Nephron progenitor cell (in vitro differentiated cells): ENCODE data around the gene USH2A.

ENCODE experiments used
- DNase-seq: peaks from one replicate; pipeline ENCODE4 v3.0.0; 2021
- H3K27ac Mint-ChIP-seq: 2 replicates; pipeline ENCODE4 v1.8.0; 2021; ENCODE audit warnings: mild to moderate bottlenecking, moderate library complexity, mixed read lengths
- H3K27me3 Mint-ChIP-seq: 2 replicates; pipeline ENCODE4 v1.8.0; 2021; ENCODE audit warnings: mild to moderate bottlenecking, low read depth, mixed read lengths; ENCODE audit not compliant: poor library complexity
- H3K36me3 Mint-ChIP-seq: 2 replicates; pipeline ENCODE4 v1.8.0; 2021; ENCODE audit warnings: low read depth, mixed read lengths
- H3K4me1 Mint-ChIP-seq: 2 replicates; pipeline ENCODE4 v1.8.0; 2021; ENCODE audit warnings: mixed read lengths
- H3K4me3 Mint-ChIP-seq: 2 replicates; pipeline ENCODE4 v1.8.0; 2021; ENCODE audit warnings: mild to moderate bottlenecking, moderate library complexity, mixed read lengths
- H3K9me3 Mint-ChIP-seq: 2 replicates; pipeline ENCODE4 v1.8.0; 2021; ENCODE audit warnings: mild to moderate bottlenecking, moderate library complexity, mixed read lengths
- TF ChIP-seq, protein P1 (sequence below): fragments of 200-600 bp; sonication (generic); IDR thresholded peaks from 2 replicates; pipeline ENCODE4 v1.5.0; 2021; ENCODE audit warnings: antibody characterized with exemption

The USH2A gene

DNA sequence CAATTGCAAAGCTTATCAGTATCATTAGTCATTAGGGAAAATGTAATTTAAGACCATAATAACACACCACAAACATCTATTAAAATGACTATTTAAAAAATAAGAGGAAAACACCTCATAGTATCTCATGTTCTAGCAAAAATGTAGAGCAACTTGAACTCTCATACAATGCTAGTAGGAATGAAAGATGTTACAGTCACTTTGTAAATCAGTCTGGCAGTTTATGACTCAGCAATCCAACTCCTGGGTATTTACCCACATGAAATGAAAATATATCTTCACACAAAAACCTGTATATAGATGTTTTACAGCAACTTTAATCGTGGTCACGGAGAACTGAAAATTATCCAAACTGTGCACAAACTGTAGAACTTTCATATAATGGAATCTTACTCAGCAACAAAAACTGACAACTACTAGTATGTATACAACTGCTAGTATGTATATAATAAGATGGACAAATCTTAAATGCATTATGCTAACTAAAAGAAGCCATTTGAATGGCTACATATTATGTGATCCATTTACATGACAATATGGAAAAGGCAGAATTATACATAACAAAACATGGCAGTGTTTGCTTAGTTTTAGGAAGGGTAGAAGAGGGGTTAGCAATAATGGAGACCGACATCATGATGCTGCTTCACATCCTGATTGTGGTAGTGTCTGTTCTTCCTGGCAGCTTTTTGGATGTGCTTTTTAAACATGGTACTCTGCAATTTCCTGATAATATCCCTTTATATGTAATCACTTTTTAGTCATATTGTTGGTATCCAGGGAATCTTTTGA is 589.1 kb downstream of the USH2A start:
- DNase-seq = no peak
- H3K27me3 Mint-ChIP-seq = no peaks in the 10 kb centered on the region
- no peak overlapping the region for H3K27ac Mint-ChIP-seq

GRCh38 chr1:215830226-215830810 is 592.9 kb downstream of the USH2A start:
- H3K4me1 Mint-ChIP-seq = no peaks in the 10 kb centered on the region
- H3K4me3 Mint-ChIP-seq = no peak overlapping the region
- no peaks in the 10 kb centered on the region for H3K27me3 Mint-ChIP-seq
- H3K36me3 Mint-ChIP-seq = no peaks in the 10 kb centered on the region
- TF ChIP-seq, protein P1, sequence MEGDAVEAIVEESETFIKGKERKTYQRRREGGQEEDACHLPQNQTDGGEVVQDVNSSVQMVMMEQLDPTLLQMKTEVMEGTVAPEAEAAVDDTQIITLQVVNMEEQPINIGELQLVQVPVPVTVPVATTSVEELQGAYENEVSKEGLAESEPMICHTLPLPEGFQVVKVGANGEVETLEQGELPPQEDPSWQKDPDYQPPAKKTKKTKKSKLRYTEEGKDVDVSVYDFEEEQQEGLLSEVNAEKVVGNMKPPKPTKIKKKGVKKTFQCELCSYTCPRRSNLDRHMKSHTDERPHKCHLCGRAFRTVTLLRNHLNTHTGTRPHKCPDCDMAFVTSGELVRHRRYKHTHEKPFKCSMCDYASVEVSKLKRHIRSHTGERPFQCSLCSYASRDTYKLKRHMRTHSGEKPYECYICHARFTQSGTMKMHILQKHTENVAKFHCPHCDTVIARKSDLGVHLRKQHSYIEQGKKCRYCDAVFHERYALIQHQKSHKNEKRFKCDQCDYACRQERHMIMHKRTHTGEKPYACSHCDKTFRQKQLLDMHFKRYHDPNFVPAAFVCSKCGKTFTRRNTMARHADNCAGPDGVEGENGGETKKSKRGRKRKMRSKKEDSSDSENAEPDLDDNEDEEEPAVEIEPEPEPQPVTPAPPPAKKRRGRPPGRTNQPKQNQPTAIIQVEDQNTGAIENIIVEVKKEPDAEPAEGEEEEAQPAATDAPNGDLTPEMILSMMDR = no peak
- no peak for DNase-seq
- peaks cover 29% of the 10 kb centered on the region for H3K9me3 Mint-ChIP-seq
- no peak overlapping the region for H3K27ac Mint-ChIP-seq

More for the DNA sequence above, 589.1 kb downstream of the USH2A start:
- no peaks in the 10 kb centered on the region for H3K4me1 Mint-ChIP-seq
- H3K9me3 Mint-ChIP-seq = peaks cover 29% of the 10 kb centered on the region
- TF ChIP-seq, protein P1 = no peak
- no peaks in the 10 kb centered on the region for H3K36me3 Mint-ChIP-seq
- no peak overlapping the region for H3K4me3 Mint-ChIP-seq

- H3K4me3 Mint-ChIP-seq = no peak overlapping the region
- H3K4me1 Mint-ChIP-seq = no peaks in the 10 kb centered on the region
- H3K9me3 Mint-ChIP-seq = peaks cover 16% of the 10 kb centered on the region
- no peak for DNase-seq
- H3K27ac Mint-ChIP-seq = no peak overlapping the region
- TF ChIP-seq, protein P1 = no peak
- no peaks in the 10 kb centered on the region for H3K36me3 Mint-ChIP-seq
- H3K27me3 Mint-ChIP-seq = peaks cover 8% of the 10 kb centered on the region
Observed at GRCh38 chr1:215825056-215825455, 598.2 kb downstream of the USH2A start.

- Mint-ChIP-seq H3K4me3 (no peak overlapping the region), H3K4me1 (no peaks in the 10 kb centered on the region), H3K9me3 (peaks cover 10% of the 10 kb centered on the region), H3K36me3 (no peaks in the 10 kb centered on the region), H3K27me3 (peaks cover 8% of the 10 kb centered on the region), H3K27ac (no peak overlapping the region)
- TF ChIP-seq, protein P1 = no peak
- no peak for DNase-seq
Observed at GRCh38 chr1:215824245-215824644, 599.0 kb downstream of the USH2A start.

GRCh38 chr1:215819114-215819513 is 604.1 kb downstream of the USH2A start:
- Mint-ChIP-seq H3K36me3 (no peaks in the 10 kb centered on the region), H3K27me3 (peaks cover 6% of the 10 kb centered on the region), H3K9me3 (peaks cover 8% of the 10 kb centered on the region), H3K27ac (no peak overlapping the region), H3K4me3 (no peak overlapping the region), H3K4me1 (no peaks in the 10 kb centered on the region)
- TF ChIP-seq, protein P1 = no peak
- no peak for DNase-seq
